Endothelial cell (in vitro differentiated cells): ENCODE data around the gene SSH2. TPM values are rescaled to one million over a fixed set of nuclear protein-coding genes. Genes with fewer than 3 reads are reported as not detected.

Experiments used
- DNase-seq: peaks from one replicate; pipeline ENCODE4 v3.0.0; 2021; ENCODE audit warnings: low spot score
- H3K27ac Mint-ChIP-seq: one replicate; pipeline ENCODE4 v1.8.0; 2021; ENCODE audit warnings: mixed read lengths, inconsistent platforms; ENCODE audit not compliant: unreplicated experiment
- H3K27me3 Mint-ChIP-seq: one replicate; pipeline ENCODE4 v1.8.0; 2021; ENCODE audit warnings: mild to moderate bottlenecking, moderate library complexity, mixed read lengths, inconsistent platforms; ENCODE audit not compliant: unreplicated experiment
- H3K36me3 Mint-ChIP-seq: one replicate; pipeline ENCODE4 v1.8.0; 2021; ENCODE audit warnings: mild to moderate bottlenecking, low read depth, mixed read lengths, inconsistent platforms; ENCODE audit not compliant: unreplicated experiment
- H3K4me1 Mint-ChIP-seq: one replicate; pipeline ENCODE4 v1.8.0; 2021; ENCODE audit warnings: mild to moderate bottlenecking, mixed read lengths, inconsistent platforms; ENCODE audit not compliant: unreplicated experiment
- H3K4me3 Mint-ChIP-seq: one replicate; pipeline ENCODE4 v1.8.0; 2021; ENCODE audit warnings: mild to moderate bottlenecking, mixed read lengths, inconsistent platforms; ENCODE audit not compliant: unreplicated experiment
- H3K9me3 Mint-ChIP-seq: one replicate; pipeline ENCODE4 v1.8.0; 2021; ENCODE audit warnings: mixed read lengths, inconsistent platforms; ENCODE audit not compliant: unreplicated experiment
- total RNA-seq: library from RNA; stranded (reverse); fragmentation: NEBNext Ultra II Directional; extraction: Animal tissue kit (Norgen Biotek cat#: 25700); gene quantifications from one replicate; pipeline ENCODE4 v1.2.1, GENCODE V29; 2021; ENCODE audit not compliant: unreplicated experiment
- TF ChIP-seq, protein P1 (sequence below): fragments of 200-600 bp; sonication (generic); IDR thresholded peaks from one replicate; pipeline ENCODE4 v1.5.0; 2021; ENCODE audit warnings: antibody characterized with exemption; ENCODE audit not compliant: unreplicated experiment

The SSH2 gene
- total RNA-seq, 1 donor from 2014 or later, result 81.2 TPM

DNA sequence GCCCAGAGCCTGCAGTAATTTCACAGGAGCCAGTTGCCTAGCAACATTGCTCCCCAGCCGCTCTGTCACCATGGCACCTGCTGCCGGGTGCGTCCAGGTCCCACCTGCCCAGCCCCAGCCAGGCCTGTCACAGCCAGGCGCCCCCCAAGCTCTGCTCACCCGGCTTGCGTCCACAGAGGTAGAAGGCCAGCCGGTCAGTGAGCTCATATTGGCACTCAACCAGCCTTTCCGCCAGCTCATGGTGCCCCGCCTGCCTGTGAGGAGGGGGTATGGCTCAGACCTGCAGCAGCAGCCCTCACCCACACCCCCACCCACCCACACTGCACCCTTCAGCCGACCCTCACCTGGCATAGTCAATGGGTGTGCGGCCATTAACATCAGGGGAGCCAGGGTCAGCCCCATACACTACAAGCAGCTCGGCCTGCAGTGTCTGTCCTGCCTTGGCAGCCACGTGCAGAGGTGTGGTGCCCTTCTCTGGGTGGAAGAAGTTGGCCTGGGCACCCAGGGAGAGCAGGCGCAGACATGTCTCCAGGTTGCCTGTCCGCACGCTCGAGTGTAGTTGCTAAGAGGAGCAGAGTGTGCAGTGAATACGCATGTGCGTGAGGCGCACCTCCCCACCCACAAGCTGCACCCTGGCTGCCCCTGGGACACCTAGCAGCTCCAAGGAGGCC lies 348.3 kb downstream of the SSH2 start:
- Mint-ChIP-seq H3K27me3 (peaks cover 26% of the 10 kb centered on the region), H3K9me3 (no peaks in the 10 kb centered on the region), H3K4me1 (peaks cover 30% of the 10 kb centered on the region), H3K27ac (no peak overlapping the region), H3K36me3 (peaks cover 35% of the 10 kb centered on the region), H3K4me3 (no peak overlapping the region)
- DNase-seq, result no peak
- TF ChIP-seq, protein P1, sequence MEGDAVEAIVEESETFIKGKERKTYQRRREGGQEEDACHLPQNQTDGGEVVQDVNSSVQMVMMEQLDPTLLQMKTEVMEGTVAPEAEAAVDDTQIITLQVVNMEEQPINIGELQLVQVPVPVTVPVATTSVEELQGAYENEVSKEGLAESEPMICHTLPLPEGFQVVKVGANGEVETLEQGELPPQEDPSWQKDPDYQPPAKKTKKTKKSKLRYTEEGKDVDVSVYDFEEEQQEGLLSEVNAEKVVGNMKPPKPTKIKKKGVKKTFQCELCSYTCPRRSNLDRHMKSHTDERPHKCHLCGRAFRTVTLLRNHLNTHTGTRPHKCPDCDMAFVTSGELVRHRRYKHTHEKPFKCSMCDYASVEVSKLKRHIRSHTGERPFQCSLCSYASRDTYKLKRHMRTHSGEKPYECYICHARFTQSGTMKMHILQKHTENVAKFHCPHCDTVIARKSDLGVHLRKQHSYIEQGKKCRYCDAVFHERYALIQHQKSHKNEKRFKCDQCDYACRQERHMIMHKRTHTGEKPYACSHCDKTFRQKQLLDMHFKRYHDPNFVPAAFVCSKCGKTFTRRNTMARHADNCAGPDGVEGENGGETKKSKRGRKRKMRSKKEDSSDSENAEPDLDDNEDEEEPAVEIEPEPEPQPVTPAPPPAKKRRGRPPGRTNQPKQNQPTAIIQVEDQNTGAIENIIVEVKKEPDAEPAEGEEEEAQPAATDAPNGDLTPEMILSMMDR, result no peak

DNA sequence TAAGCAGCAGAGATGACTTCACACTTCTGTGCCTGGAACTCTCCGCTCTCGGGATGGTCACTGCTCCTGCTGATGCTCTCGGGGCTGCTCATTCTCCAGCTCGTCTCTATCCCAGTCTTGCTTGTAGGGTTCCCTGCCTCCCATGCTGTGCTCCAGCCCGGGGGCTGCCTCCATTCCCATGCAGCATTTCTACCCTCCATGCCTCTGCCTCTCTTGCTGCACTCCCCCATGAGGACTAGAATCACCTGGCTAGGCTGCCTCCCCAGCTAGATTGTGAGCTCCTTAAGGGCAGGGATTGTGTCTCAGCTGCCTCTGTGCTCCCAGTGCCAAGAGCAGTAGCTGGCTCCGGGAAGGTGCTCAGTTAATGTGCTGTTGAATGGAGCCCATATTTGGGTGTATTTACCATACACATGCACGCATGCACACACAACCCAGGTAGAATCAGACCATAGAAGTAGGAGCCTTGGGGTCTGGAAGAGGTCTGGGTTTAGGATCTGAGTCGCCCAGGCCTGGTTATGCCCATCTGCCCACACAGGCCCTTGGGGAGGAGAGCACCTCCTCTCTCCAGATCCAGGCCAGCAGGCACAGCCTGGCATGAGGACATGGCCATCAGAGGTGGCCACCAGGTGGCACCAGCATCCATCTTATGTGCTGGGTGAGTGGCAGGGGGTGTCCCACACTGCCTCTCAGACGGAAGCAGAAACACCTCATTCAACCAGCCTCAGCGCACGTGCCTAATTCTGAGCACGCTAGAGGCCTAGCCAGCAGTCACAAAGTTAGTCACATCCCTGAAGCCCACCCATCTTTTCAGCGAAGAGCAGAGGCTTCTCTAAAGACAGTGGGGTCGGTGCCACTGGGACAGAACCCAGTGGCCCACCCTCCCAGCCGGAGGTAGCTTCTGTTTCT lies 349.9 kb downstream of the SSH2 start:
- Mint-ChIP-seq H3K27me3 (peaks cover 23% of the 10 kb centered on the region), H3K27ac (peak overlapping the region; percentile 54), H3K36me3 (peaks cover 31% of the 10 kb centered on the region), H3K4me3 (peak overlapping the region; percentile 65), H3K4me1 (peaks cover 19% of the 10 kb centered on the region), H3K9me3 (no peaks in the 10 kb centered on the region)
- DNase-seq, result peak; percentile 78
- TF ChIP-seq, protein P1, result peak; percentile 75

DNA sequence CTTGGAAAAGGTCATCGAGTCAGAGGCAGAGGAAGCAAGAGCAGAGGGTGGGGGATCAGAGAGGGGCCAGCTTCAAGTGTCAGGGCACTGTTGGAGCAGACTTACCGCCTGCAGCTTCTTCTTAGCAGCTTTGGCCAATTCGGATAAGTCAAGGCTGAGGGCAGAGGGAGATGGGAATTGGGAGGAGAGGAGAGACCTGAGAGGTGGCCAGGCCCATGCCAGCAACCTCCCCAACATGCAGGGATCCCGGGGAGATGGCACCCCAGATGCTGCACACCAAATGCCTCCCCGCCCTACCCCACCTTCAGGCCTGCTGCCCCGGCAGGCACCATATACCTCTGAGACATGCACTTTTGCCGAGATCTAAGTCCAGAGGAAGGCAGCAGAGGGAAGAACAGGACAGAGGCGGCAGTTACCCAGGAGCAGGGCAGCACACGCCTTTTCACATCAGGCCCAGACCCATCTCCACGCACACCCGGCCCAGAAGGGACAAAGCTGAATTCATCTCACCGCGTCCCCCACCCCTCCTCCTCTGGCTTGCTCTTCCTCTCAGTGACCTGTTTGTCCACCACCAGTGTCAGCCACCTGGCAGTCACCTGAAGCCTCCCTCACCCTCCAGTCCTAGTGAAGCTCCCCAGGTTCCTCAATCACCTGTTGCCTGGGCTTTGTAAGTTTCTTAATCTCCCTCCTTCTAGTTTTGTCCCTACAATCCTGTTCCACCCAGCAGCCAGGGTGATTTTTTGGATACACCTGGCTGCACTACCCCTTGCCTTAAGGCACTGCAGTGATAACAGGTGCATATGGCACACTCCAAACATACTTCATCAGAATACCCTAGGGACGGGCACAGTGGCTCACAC lies 351.2 kb downstream of the SSH2 start:
- peaks cover 23% of the 10 kb centered on the region for H3K27me3 Mint-ChIP-seq
- H3K4me1 Mint-ChIP-seq, result peaks cover 7% of the 10 kb centered on the region
- H3K4me3 Mint-ChIP-seq, result peak overlapping the region; percentile 47
- H3K27ac Mint-ChIP-seq, result no peak overlapping the region
- peaks cover 39% of the 10 kb centered on the region for H3K36me3 Mint-ChIP-seq
- TF ChIP-seq, protein P1, result no peak
- no peak for DNase-seq
- no peaks in the 10 kb centered on the region for H3K9me3 Mint-ChIP-seq

DNA sequence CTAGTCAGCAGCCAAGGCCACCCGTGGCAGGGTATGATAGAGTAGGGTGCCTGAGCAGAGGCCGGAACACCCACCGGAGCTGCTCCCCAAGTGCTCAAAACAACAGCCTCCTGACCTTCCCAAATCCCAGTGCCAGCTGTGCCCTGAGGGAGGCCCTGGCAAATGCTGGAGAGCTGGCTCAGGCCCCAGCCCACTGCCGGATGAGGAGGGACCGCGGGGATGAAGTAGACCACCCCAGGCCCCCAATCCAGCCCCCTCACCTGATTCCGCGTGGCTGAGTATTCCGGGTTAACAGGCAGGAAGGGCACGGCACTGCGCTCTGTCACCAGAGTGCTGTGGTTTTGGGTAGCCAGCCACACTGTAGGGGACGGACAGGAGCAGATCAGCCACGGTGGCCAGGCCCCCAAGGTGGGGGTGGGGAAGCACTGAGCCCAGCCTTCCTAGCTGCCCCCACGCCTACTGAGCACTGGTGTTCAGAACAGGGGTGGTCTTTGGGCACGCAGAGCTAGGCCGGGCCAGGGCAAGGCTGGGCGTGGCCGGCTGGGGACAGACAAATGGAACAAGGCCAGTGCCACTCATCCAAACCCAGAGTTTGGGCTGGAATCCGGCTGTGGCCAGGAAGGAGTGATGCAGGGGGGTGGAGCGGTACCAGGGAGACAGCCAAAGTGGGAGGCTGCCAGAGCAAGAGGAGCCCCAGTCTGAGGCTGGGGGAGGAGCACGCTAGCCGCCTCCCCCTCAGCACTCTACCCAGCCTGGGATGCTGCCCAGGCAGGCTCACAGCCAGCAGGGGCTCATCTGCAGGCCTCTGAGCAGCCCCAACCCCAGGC lies 352.4 kb downstream of the SSH2 start:
- H3K4me1 Mint-ChIP-seq, result peaks cover 3% of the 10 kb centered on the region
- H3K9me3 Mint-ChIP-seq, result no peaks in the 10 kb centered on the region
- H3K4me3 Mint-ChIP-seq, result peak overlapping the region; percentile 47
- H3K36me3 Mint-ChIP-seq, result peaks cover 41% of the 10 kb centered on the region
- H3K27me3 Mint-ChIP-seq, result peaks cover 24% of the 10 kb centered on the region
- DNase-seq, result no peak
- no peak overlapping the region for H3K27ac Mint-ChIP-seq
- TF ChIP-seq, protein P1, result no peak
